ENCODE data around the gene SYNPR.

DNA sequence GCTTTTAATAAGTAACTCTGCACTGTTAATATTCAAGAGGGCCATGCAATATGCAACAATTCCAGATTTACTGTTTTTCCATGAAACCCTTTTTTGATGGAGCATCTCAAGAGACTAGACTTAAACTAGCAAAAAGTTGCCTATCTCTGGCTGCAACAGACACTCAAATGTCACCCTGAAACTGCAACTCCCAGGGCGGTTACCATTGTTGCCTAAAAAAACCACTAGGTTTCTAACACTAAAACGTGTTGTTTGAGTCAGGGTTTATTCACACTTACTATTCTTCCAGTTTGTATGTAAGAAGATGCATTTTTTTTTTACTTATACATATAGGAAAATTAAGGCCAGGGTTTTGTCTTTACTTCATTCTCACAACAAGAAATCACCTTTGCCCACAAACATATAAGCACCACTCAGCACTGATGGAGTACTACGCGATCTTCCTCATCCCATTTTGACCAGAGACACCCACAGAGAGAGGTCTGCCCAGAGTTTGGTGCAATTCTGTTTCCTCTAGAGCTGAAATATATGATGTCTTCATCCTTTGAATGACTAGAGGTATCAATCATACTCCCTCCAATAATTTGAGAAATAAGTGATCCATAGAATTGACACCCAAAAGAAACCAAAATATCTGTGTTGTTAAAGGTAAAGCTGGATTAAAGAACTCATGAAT, 250.4 kb downstream of the SYNPR start:
- TF ChIP-seq CTCF (IDR thresholded peaks at IDR 0.05) (no peak), EP300 (IDR thresholded peaks at IDR 0.05) (no peak), POLR2A (IDR thresholded peaks at IDR 0.05) (no peak), POLR2AphosphoS5 (IDR thresholded peaks at IDR 0.05) (no peak)

Data from suprapubic skin (tissue), 4 donors.